HG03025 (cell line): ENCODE results near the gene SLC35D3.
"Not testable (repeated sequence)": the region's sequence is repeated elsewhere in the genome, so short reads cannot be mapped to it uniquely, and the experiment has no call there.

Experiments
- ATAC-seq: cut with Tn5 transposase; IDR thresholded peaks from one replicate; pipeline ENCODE4 v1.9.1; 2021; ENCODE audit warnings: mild to moderate bottlenecking, moderate library complexity; ENCODE audit not compliant: unreplicated experiment, low FRiP score

Gene SLC35D3

GRCh38 chr6:136921936-136922684 is at the start of gene SLC35D3:
Gene SLC35D3 (plus strand): TSS chr6:136922301. CDS start chr6:136922429, 128 bp downstream.
- ATAC-seq = no peak

GRCh38 chr6:136873748-136874147 is 48.4 kb upstream of the SLC35D3 start:
- no peak for ATAC-seq

- ATAC-seq = not testable (repeated sequence)
Observed at GRCh38 chr6:136876469-136876868, 45.6 kb upstream of the SLC35D3 start.

GRCh38 chr6:136880748-136881460 is 41.2 kb upstream of the SLC35D3 start:
- ATAC-seq = no peak

- no peak for ATAC-seq
Observed at GRCh38 chr6:136886091-136886490, 36.0 kb upstream of the SLC35D3 start.

- ATAC-seq = no peak
Observed at GRCh38 chr6:136887953-136888352, 34.1 kb upstream of the SLC35D3 start.

GRCh38 chr6:136889271-136890193 is 32.6 kb upstream of the SLC35D3 start:
- no peak for ATAC-seq

- no peak for ATAC-seq
Observed at GRCh38 chr6:136890194-136890839, 31.8 kb upstream of the SLC35D3 start.

GRCh38 chr6:136890986-136891385 is 31.1 kb upstream of the SLC35D3 start:
- no peak for ATAC-seq

GRCh38 chr6:136893187-136893586 is 28.9 kb upstream of the SLC35D3 start:
- no peak for ATAC-seq

- no peak for ATAC-seq
Observed at GRCh38 chr6:136895901-136896300, 26.2 kb upstream of the SLC35D3 start.

- no peak for ATAC-seq
Observed at GRCh38 chr6:136897071-136897470, 25.0 kb upstream of the SLC35D3 start.

GRCh38 chr6:136901212-136901784 is 20.8 kb upstream of the SLC35D3 start:
- no peak for ATAC-seq

- ATAC-seq = not testable (repeated sequence)
Observed at GRCh38 chr6:136904477-136904876, 17.6 kb upstream of the SLC35D3 start.

GRCh38 chr6:136914947-136915346 is 7.2 kb upstream of the SLC35D3 start:
- no peak for ATAC-seq

GRCh38 chr6:136918706-136919105 is 3.4 kb upstream of the SLC35D3 start:
- no peak for ATAC-seq

GRCh38 chr6:136920216-136920615 is 1.9 kb upstream of the SLC35D3 start:
- no peak for ATAC-seq

GRCh38 chr6:136920671-136921380 is 1.3 kb upstream of the SLC35D3 start:
- ATAC-seq = no peak

- no peak for ATAC-seq
Observed at GRCh38 chr6:136921381-136921935, 643 bp upstream of the SLC35D3 start.
